Activated CD8-positive, alpha-beta T cell treated with anti-CD3 and anti-CD28 coated beads for 36 hours (primary cell): ENCODE measurements around the gene ESRRA. TPM values are rescaled to one million over a fixed set of nuclear protein-coding genes. Genes with fewer than 3 reads are reported as not detected.

Source experiments
- ATAC-seq: fragments of 200-7000 bp; cut with Tn5 transposase; one replicate; pipeline ENCODE4 v1.10.0; 2021; ENCODE audit warnings: mild to moderate bottlenecking, moderate library complexity
- CTCF ChIA-PET: fragments of 350-600 bp; sonication (Branson Sonifier 250); formaldehyde crosslinking; loops from one replicate; lab custom pipeline; 2021; ENCODE audit warnings: antibody characterized with exemption; lab: Charles Lee
- POLR2A ChIA-PET: fragments of 350-600 bp; sonication (Branson Sonifier 250); formaldehyde crosslinking; loops from one replicate; lab custom pipeline; 2021; ENCODE audit warnings: antibody characterized with exemption; lab: Charles Lee
- DNase-seq: peaks from one replicate; pipeline ENCODE4 v3.0.0-alpha.2; 2020
- H3K27ac Mint-ChIP-seq: one replicate; pipeline ENCODE4 v1.8.0; 2021; ENCODE audit warnings: mild to moderate bottlenecking, mixed read lengths
- H3K27me3 Mint-ChIP-seq: one replicate; pipeline ENCODE4 v1.8.0; 2021; ENCODE audit warnings: mixed read lengths
- H3K36me3 Mint-ChIP-seq: one replicate; pipeline ENCODE4 v1.8.0; 2021; ENCODE audit warnings: low read depth, mixed read lengths
- H3K4me1 Mint-ChIP-seq: one replicate; pipeline ENCODE4 v1.8.0; 2021; ENCODE audit warnings: low read depth, mixed read lengths
- H3K4me3 Mint-ChIP-seq: one replicate; pipeline ENCODE4 v1.8.0; 2021; ENCODE audit warnings: mild to moderate bottlenecking, moderate library complexity, mixed read lengths
- H3K9me3 Mint-ChIP-seq: one replicate; pipeline ENCODE4 v1.8.0; 2021; ENCODE audit warnings: mixed read lengths
- CTCF ChIP-seq: fragments of 200-600 bp; IDR thresholded peaks from one replicate; pipeline ENCODE4 v1.8.0; 2022; ENCODE audit warnings: antibody characterized with exemption, mild to moderate bottlenecking
- intact Hi-C: fragments of 100-400 bp; cut with micrococcal nuclease; formaldehyde crosslinking; loops from one replicate; pipeline ENCODE4 v1.10.0; 2022
- total RNA-seq, 2 experiments: library from RNA; stranded (reverse); gene quantifications; one replicate each; pipeline ENCODE4 v1.2.3, GENCODE V29; 2021

Gene ESRRA
- total RNA-seq, 2 experiments from 2014 or later, result 37.5 to 42.4 TPM

DNA sequence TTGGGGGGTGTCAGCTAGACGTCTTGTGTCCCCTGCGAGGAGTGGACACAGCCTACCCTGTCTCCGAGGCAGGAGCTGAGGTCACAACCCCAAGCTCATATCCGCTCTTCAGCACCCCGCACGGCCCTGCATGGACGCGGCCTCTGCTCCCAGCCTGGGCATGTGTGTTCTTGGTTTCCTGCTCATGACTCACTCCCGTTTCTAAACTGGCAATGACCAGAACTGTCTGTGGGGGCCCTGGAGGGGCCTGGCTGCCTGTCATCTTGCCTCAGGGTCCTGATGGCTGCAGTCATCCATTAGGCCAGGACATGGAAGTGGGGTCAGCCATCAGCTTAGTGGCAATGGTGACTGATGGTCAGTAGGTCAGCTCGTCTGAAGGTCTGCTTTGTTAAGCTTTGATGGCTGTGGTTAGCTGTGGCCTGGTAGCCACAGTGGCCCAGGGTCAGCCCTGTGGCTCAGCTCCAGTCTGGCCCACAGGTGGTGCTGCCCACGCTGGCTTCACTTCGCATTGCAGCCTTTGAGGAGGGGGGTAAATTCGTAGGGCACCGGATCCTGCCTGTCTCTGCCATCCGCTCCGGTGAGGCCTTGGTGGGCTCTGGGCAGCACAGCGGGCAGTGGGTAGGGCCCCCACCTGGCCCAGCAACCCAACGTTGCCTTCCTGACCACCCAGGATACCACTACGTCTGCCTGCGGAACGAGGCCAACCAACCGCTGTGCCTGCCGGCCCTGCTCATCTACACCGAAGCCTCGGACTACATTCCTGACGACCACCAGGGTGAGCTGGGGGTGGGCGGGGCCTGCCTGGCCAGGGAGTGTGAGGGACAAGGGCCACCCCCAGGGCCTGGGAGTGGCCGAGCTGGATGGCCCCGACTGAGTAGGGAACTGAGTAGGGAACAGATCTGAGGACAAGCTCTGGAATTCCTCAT is 42.0 kb upstream of the ESRRA start:
- no peak for TF ChIP-seq CTCF
- no peak for DNase-seq
- H3K27me3 Mint-ChIP-seq, result no peaks in the 10 kb centered on the region
- intact Hi-C loops, result no loop called here
- H3K9me3 Mint-ChIP-seq, result no peaks in the 10 kb centered on the region
- ChIA-PET POLR2A (interaction anchor here (1.0 to 1.4 kb wide), 3 partner anchors 14 to 56 kb away, joined by 4 to 5 read pairs (median 4); no protein-coding TSS in a partner anchor), CTCF (interaction anchor here (1.0 to 1.4 kb wide), 3 partner anchors 11 to 40 kb away, joined by 3 to 4 read pairs (median 4); no protein-coding TSS in a partner anchor)
- H3K4me1 Mint-ChIP-seq, result peaks cover 20% of the 10 kb centered on the region
- no peak overlapping the region for H3K27ac Mint-ChIP-seq
- no peak for ATAC-seq
- peaks cover 14% of the 10 kb centered on the region for H3K36me3 Mint-ChIP-seq
- no peak overlapping the region for H3K4me3 Mint-ChIP-seq

DNA sequence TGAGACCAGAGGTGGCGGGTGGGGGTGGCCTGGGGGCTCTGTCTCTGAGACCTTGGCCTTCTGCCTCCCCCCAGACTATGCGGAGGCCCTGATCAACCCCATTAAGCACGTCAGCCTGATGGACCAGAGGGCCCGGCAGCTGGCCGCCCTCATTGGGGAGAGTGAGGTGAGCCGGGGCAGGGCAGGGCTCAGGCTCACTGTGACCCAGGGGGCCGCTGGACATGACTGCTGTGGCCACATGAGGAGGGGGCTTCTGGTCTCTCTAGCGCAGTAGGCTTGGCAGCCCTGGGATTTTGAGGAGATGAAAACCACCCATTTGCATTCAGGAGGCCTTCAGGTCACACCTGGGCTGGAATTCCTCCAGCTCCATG is 41.4 kb upstream of the ESRRA start:
- no peak overlapping the region for H3K4me3 Mint-ChIP-seq
- DNase-seq (no peak), ATAC-seq (no peak)
- H3K27me3 Mint-ChIP-seq, result no peaks in the 10 kb centered on the region
- POLR2A ChIA-PET, result interaction anchor here (1.0 to 1.4 kb wide), 3 partner anchors 14 to 57 kb away, joined by 4 to 5 read pairs (median 4); no protein-coding TSS in a partner anchor
- TF ChIP-seq CTCF, result no peak
- H3K9me3 Mint-ChIP-seq, result no peaks in the 10 kb centered on the region
- H3K4me1 Mint-ChIP-seq, result peaks cover 25% of the 10 kb centered on the region
- H3K36me3 Mint-ChIP-seq, result peaks cover 17% of the 10 kb centered on the region
- CTCF ChIA-PET, result interaction anchor here (1.1 to 1.6 kb wide), 3 partner anchors 13 to 40 kb away, joined by 4 to 10 read pairs (median 8); partner anchors contain the start of gene CATSPERZ
- H3K27ac Mint-ChIP-seq, result no peak overlapping the region
- intact Hi-C loops, result no loop called here

- ATAC-seq, result no peak
- no peak for DNase-seq
- Mint-ChIP-seq H3K27ac (no peak overlapping the region), H3K9me3 (no peaks in the 10 kb centered on the region), H3K36me3 (peaks cover 17% of the 10 kb centered on the region), H3K4me3 (no peak overlapping the region), H3K4me1 (peaks cover 26% of the 10 kb centered on the region), H3K27me3 (no peaks in the 10 kb centered on the region)
- TF ChIP-seq CTCF, result no peak
- ChIA-PET CTCF (interaction anchor here (1.1 to 1.6 kb wide), 3 partner anchors 14 to 39 kb away, joined by 4 to 10 read pairs (median 8); partner anchors contain the start of gene CATSPERZ), POLR2A (interaction anchor here (1.0 to 1.5 kb wide), 4 partner anchors 13 to 57 kb away, joined by 3 to 4 read pairs (median 4); partner anchors contain the start of gene PLCB3)
- intact Hi-C loops, result no loop called here
Observed at GRCh38 chr11:64264371-64264852, 40.9 kb upstream of the ESRRA start.

- CTCF ChIA-PET, result interaction anchor here (1.1 to 5.3 kb wide), 3 partner anchors 15 to 61 kb away, joined by 8 to 22 read pairs (median 10); partner anchors contain the start of gene CATSPERZ
- H3K27me3 Mint-ChIP-seq, result no peaks in the 10 kb centered on the region
- ATAC-seq (no peak), DNase-seq (no peak)
- H3K4me1 Mint-ChIP-seq, result peaks cover 15% of the 10 kb centered on the region
- intact Hi-C loops, result no loop called here
- peak overlapping the region; percentile 20 for H3K27ac Mint-ChIP-seq
- POLR2A ChIA-PET, result interaction anchor here (1.0 to 1.5 kb wide), 2 partner anchors 15 to 51 kb away, joined by 3 to 4 read pairs; partner anchors contain the start of gene PLCB3
- peaks cover 10% of the 10 kb centered on the region for H3K36me3 Mint-ChIP-seq
- no peak overlapping the region for H3K4me3 Mint-ChIP-seq
- TF ChIP-seq CTCF, result no peak
- no peaks in the 10 kb centered on the region for H3K9me3 Mint-ChIP-seq
Observed at GRCh38 chr11:64265176-64266160, 39.9 kb upstream of the ESRRA start.
